Measurements from ENCODE around the gene STX1A.

STX1A gene

GRCh38 chr7:73718905-73719805 lies at the start of gene STX1A:
Gene STX1A, minus strand, starts transcription at chr7:73719669. Its CDS starts 38 bp downstream, at chr7:73719631.
- TF ChIP-seq CTCF (IDR thresholded peaks at IDR 0.05; ENCODE audit: control insufficient read depth, extremely low read depth, insufficient read depth), result no peak
- no peak for DNase-seq (ENCODE audit: low read depth)
- peak within 1 kb of the TSS; percentile 87 for H3K4me3 ChIP-seq (ENCODE audit: low read depth, low read length)

- peak overlapping the region; percentile 62 for H3K4me3 ChIP-seq (ENCODE audit: low read depth, low read length)
- no peak for DNase-seq (ENCODE audit: low read depth)
- no peak for TF ChIP-seq CTCF (IDR thresholded peaks at IDR 0.05; ENCODE audit: control insufficient read depth, extremely low read depth, insufficient read depth)
Observed at GRCh38 chr7:73768641-73769480, 49.4 kb upstream of the STX1A start.

GRCh38 chr7:73766556-73767229 lies 47.2 kb upstream of the STX1A start:
- no peak for TF ChIP-seq CTCF (IDR thresholded peaks at IDR 0.05; ENCODE audit: control insufficient read depth, extremely low read depth, insufficient read depth)
- DNase-seq (ENCODE audit: low read depth), result peak; percentile 73
- no peak overlapping the region for H3K4me3 ChIP-seq (ENCODE audit: low read depth, low read length)

- TF ChIP-seq CTCF (IDR thresholded peaks at IDR 0.05; ENCODE audit: control insufficient read depth, extremely low read depth, insufficient read depth), result no peak
- H3K4me3 ChIP-seq (ENCODE audit: low read depth, low read length), result no peak overlapping the region
- DNase-seq (ENCODE audit: low read depth), result no peak
Observed at GRCh38 chr7:73762659-73762999, 43.2 kb upstream of the STX1A start.

GRCh38 chr7:73761854-73762658 lies 42.6 kb upstream of the STX1A start:
- no peak for DNase-seq (ENCODE audit: low read depth)
- no peak overlapping the region for H3K4me3 ChIP-seq (ENCODE audit: low read depth, low read length)
- no peak for TF ChIP-seq CTCF (IDR thresholded peaks at IDR 0.05; ENCODE audit: control insufficient read depth, extremely low read depth, insufficient read depth)

GRCh38 chr7:73758581-73759138 lies 39.2 kb upstream of the STX1A start:
- DNase-seq (ENCODE audit: low read depth), result peak; percentile 89
- no peak overlapping the region for H3K4me3 ChIP-seq (ENCODE audit: low read depth, low read length)
- TF ChIP-seq CTCF (IDR thresholded peaks at IDR 0.05; ENCODE audit: control insufficient read depth, extremely low read depth, insufficient read depth), result no peak

Data from LNCaP clone FGC (cell line).